Neutrophil (primary cell): Measurements from ENCODE around the gene TMEM131.

Source experiments
- H3K27ac ChIP-seq: fragments of 200-600 bp; sonication (generic); 2 replicates; pipeline ENCODE4 v1.5.1; 2016; ENCODE audit warnings: mild to moderate bottlenecking, moderate library complexity
- H3K27me3 ChIP-seq: fragments of 200-600 bp; sonication (generic); 2 replicates; pipeline ENCODE4 v1.6.0; 2016; ENCODE audit warnings: mild to moderate bottlenecking
- H3K36me3 ChIP-seq: fragments of 200-600 bp; sonication (generic); 2 replicates; pipeline ENCODE4 v1.5.1; 2017
- H3K4me1 ChIP-seq, 2 experiments: fragments of 200-600 bp in 1 of 2; sonication (generic) in 1 of 2; 1 replicate in 1 of 2; 2 replicates in 1 of 2; pipeline versions ENCODE4 v1.5.1 to v1.6.1; 2013 to 2016; ENCODE audit warnings: low read depth in 1 of 2, low read length in 1 of 2, mild to moderate bottlenecking in 1 of 2, moderate library complexity in 1 of 2; ENCODE audit not compliant: control insufficient read depth in 1 of 2, insufficient read depth in 1 of 2
- H3K4me3 ChIP-seq, 2 experiments: fragments of 200-600 bp in 1 of 2; sonication (generic) in 1 of 2; 1 replicate in 1 of 2; 2 replicates in 1 of 2; pipeline ENCODE4 v1.5.1; 2013 to 2016; ENCODE audit warnings: low read depth in 1 of 2, low read length in 1 of 2, mild to moderate bottlenecking in 1 of 2, moderate library complexity in 1 of 2
- H3K9me3 ChIP-seq: fragments of 200-600 bp; sonication (generic); 2 replicates; pipeline ENCODE4 v1.5.1; 2016
- TF ChIP-seq, protein P1 (sequence below): fragments of 200-600 bp; sonication (generic); IDR thresholded peaks from 2 replicates; pipeline ENCODE4 v1.5.1; 2016; ENCODE audit warnings: antibody characterized with exemption

Gene TMEM131

DNA sequence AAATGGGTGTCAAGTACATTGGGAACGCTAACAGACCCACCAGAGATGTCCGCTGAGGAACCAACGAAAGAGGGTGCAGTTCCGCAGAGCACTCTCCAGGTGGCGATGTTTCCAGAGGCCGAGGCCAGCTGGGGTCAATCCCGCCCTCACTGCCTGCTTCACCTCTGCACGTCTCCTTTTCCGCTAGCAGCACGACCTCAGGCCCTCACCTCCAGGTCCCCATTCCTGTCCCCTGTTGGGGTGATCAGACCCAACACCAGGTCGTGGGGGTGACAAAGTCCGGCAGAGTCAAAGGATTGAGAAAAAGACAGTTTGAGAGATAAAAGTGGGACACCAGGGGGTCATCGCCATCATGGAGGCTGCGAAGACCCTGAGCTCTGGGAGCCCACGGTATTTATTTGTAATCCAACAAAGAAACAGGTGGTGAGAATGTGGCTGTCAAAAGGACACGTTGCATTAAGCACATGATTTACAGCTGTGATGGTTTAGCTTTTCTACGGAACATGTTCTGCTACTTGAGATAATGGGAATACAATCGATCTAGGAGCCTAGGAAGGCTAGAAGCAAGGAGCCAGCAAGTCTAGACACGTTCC lies 255.1 kb downstream of the TMEM131 start:
- TF ChIP-seq, protein P1, sequence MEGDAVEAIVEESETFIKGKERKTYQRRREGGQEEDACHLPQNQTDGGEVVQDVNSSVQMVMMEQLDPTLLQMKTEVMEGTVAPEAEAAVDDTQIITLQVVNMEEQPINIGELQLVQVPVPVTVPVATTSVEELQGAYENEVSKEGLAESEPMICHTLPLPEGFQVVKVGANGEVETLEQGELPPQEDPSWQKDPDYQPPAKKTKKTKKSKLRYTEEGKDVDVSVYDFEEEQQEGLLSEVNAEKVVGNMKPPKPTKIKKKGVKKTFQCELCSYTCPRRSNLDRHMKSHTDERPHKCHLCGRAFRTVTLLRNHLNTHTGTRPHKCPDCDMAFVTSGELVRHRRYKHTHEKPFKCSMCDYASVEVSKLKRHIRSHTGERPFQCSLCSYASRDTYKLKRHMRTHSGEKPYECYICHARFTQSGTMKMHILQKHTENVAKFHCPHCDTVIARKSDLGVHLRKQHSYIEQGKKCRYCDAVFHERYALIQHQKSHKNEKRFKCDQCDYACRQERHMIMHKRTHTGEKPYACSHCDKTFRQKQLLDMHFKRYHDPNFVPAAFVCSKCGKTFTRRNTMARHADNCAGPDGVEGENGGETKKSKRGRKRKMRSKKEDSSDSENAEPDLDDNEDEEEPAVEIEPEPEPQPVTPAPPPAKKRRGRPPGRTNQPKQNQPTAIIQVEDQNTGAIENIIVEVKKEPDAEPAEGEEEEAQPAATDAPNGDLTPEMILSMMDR = peak; percentile 63
- H3K27ac ChIP-seq = no peak overlapping the region
- H3K4me3 ChIP-seq = no peak overlapping the region
- H3K27me3 ChIP-seq = no peaks in the 10 kb centered on the region
- H3K4me1 ChIP-seq = peaks cover 0 to 3% of the 10 kb centered on the region in 2 experiments
- H3K9me3 ChIP-seq = no peaks in the 10 kb centered on the region
- H3K36me3 ChIP-seq = peaks cover 10% of the 10 kb centered on the region

GRCh38 chr2:97739893-97740245 lies 255.9 kb downstream of the TMEM131 start:
- TF ChIP-seq, protein P1 = no peak
- Histone ChIP-seq H3K36me3 (peaks cover 10% of the 10 kb centered on the region), H3K4me1 (peaks cover 0 to 3% of the 10 kb centered on the region in 2 experiments), H3K27me3 (no peaks in the 10 kb centered on the region), H3K27ac (no peak overlapping the region), H3K4me3 (no peak overlapping the region), H3K9me3 (no peaks in the 10 kb centered on the region)

DNA sequence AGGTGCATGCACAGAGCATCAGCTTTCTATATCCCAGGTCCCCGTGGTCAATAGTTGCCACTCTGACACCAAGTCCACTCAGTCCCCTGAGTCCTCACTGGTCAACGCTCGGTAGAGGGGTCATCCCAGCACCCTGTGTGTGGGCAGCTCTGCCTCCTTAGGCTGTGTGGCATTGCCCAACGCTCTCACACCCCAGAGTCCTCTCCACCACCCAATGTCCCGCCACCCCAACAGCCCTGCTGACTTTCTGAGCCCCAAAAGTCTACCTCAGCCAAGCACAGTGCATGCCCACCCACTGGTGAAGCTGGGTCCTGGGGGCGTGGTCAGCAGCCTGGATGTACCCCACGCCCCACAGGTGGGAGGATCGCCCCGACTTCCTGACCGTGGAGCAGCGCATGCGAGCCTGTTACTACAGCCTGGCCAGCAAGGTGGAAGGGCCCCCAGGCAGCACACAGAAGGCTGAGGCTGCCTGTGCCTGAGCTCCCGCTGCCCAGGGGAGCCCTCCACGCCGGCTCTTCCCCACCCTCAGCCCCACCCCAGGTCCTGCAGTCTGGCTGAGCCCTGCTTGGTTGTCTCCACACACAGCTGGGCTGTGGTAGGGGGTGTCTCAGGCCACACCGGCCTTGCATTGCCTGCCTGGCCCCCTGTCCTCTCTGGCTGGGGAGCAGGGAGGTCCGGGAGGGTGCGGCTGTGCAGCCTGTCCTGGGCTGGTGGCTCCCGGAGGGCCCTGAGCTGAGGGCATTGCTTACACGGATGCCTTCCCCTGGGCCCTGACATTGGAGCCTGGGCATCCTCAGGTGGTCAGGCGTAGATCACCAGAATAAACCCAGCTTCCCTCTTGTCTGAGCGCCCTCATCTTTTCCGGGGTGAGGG lies 256.5 kb downstream of the TMEM131 start:
- TF ChIP-seq, protein P1 = no peak
- no peak overlapping the region for H3K27ac ChIP-seq
- no peak overlapping the region for H3K4me3 ChIP-seq
- H3K4me1 ChIP-seq = peaks cover 0 to 3% of the 10 kb centered on the region in 2 experiments
- no peaks in the 10 kb centered on the region for H3K27me3 ChIP-seq
- no peaks in the 10 kb centered on the region for H3K9me3 ChIP-seq
- peaks cover 8% of the 10 kb centered on the region for H3K36me3 ChIP-seq

GRCh38 chr2:97738179-97739019 lies 257.3 kb downstream of the TMEM131 start:
- H3K4me1 ChIP-seq = peaks cover 0 to 3% of the 10 kb centered on the region in 2 experiments
- no peaks in the 10 kb centered on the region for H3K36me3 ChIP-seq
- no peak overlapping the region for H3K27ac ChIP-seq
- H3K4me3 ChIP-seq = no peak overlapping the region
- TF ChIP-seq, protein P1 = no peak
- H3K27me3 ChIP-seq = no peaks in the 10 kb centered on the region
- H3K9me3 ChIP-seq = no peaks in the 10 kb centered on the region

- no peak overlapping the region for H3K27ac ChIP-seq
- no peaks in the 10 kb centered on the region for H3K36me3 ChIP-seq
- H3K27me3 ChIP-seq = no peaks in the 10 kb centered on the region
- no peaks in the 10 kb centered on the region for H3K9me3 ChIP-seq
- peaks cover 0 to 3% of the 10 kb centered on the region in 2 experiments for H3K4me1 ChIP-seq
- TF ChIP-seq, protein P1 = no peak
- H3K4me3 ChIP-seq = no peak overlapping the region
Measured at GRCh38 chr2:97737421-97738178, 258.1 kb downstream of the TMEM131 start.
